GM21717 (cell line): ENCODE results near the gene SDHA.
"Not testable (repeated sequence)": the region's sequence is repeated elsewhere in the genome, so short reads cannot be mapped to it uniquely, and the experiment has no call there.

Source experiments
- ATAC-seq: cut with Tn5 transposase; IDR thresholded peaks from one replicate; pipeline ENCODE4 v1.9.1; 2021; ENCODE audit warnings: mild to moderate bottlenecking, moderate library complexity; ENCODE audit not compliant: unreplicated experiment

The SDHA gene

DNA sequence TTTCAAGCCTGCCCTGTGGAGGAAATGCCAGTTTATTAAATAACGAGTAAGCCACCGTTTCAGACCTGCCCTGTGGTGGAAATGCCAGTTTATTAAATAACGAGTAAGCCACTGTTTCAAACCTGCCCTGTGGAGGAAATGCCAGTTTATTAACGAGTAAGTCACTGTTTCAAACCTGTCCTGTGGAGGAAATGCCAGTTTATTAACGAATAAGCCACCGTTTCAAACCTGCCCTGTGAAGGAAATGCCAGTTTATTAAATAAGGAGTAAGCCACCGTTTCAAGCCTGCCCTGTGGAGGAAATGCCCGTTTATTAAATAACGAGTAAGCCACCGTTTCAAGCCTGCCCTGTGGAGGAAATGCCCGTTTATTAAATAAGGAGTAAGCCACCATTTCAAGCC is 33.9 kb downstream of the SDHA start:
- not testable (repeated sequence) for ATAC-seq

DNA sequence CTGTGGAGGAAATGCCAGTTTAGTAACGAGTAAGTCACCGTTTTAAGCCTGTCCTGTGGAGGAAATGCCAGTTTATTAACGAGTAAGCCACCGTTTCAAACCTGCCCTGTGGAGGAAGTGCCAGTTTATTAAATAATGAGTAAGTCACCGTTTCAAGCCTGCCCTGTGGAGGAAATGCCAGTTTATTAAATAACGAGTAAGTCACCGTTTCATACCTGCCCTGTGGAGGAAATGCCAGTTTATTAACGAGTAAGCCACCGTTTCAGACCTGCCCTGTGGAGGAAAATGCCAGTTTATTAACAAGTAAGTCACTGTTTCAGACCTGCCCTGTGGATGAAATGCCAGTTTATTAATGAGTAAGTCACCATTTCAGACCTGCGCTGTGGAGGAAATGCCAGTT is 34.4 kb downstream of the SDHA start:
- ATAC-seq, result no peak

DNA sequence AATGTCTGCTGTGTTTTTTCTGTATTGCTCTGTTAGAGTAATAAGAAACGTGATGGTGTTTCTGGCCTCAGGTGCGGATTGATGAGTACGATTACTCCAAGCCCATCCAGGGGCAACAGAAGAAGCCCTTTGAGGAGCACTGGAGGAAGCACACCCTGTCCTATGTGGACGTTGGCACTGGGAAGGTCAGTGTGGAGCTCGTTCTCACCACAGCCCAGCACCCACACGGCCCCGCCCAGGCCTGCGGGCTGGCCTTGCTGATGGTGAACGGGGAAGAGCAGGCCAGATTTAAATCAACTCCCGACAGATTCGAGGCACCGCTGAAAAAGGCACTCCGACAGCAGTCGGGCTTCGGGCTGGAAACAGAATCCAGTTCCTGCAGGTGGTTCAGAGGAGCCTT is 36.2 kb downstream of the SDHA start:
- not testable (repeated sequence) for ATAC-seq

DNA sequence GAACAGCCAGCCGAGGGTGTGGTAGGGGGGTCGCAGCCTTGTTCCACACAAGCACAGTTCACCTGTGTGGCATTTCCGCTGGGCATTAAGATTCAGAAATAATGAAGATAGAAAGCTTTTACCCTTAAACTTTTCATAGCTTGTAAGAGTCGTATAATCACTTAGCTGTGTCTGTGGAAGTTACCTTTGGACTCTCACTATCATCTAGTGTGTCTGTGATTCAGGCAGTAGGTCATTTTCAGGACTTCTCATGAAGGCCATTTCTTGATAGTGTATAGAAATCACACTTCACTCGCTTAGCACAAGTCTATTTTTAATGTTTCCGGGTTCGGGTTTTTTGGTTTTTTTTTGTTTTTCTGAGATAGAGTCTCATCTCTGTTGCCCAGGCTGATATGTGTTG is 37.0 kb downstream of the SDHA start:
- not testable (repeated sequence) for ATAC-seq

DNA sequence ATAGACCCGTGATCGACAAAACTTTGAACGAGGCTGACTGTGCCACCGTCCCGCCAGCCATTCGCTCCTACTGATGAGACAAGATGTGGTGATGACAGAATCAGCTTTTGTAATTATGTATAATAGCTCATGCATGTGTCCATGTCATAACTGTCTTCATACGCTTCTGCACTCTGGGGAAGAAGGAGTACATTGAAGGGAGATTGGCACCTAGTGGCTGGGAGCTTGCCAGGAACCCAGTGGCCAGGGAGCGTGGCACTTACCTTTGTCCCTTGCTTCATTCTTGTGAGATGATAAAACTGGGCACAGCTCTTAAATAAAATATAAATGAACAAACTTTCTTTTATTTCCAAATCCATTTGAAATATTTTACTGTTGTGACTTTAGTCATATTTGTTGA is 38.2 kb downstream of the SDHA start:
- not testable (repeated sequence) for ATAC-seq

DNA sequence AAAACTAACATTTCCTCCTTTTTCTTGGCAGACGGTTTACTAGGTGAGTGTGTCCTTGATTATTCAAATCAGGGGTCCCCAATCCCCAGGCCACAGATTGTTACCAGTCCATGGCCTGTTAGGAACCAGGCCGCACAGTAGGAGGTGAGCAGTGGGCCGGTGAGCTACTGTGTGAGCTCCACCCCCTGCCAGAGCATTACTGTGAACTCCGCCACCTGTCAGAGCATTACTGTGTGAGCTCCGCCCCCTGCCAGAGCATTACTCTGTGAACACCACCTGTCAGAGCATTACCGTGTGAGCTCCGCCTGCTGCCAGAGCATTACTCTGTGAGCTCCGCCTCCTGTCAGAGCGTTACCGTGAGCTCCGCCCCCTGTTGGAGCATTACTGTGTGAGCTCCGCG is 39.0 kb downstream of the SDHA start:
- no peak for ATAC-seq

DNA sequence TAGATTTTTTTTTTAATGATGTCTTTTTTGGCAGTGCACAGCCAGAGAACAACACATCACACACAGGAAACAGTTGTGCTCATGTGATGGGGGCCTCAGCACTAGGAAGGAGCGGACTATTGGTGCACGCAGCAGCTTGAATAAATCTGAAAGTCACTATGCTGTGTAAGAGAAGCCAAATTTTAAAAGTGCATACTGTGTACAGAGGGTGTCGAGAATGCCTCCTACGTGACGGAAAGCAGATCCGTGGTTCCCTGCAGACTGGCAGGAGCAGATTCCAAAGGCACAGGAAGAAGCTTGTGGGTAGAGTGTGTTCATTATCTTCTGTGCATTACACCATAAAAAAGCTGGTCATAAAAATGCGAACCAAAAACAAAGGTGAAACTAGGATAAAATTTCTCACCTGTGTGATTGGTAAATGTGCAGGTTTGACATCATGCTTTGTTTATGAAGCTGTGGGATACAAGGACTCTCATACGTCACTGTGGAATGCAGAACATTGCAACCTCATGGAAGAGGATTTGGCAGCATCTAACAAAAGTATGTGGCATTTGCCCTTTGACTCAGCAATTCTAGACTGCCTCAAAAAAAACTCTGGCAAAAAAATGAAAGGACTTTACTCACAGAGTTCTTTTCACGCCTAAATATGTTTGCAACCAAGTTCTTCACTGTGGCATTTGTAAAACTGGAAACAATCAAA is 45.3 kb downstream of the SDHA start:
- not testable (repeated sequence) for ATAC-seq

DNA sequence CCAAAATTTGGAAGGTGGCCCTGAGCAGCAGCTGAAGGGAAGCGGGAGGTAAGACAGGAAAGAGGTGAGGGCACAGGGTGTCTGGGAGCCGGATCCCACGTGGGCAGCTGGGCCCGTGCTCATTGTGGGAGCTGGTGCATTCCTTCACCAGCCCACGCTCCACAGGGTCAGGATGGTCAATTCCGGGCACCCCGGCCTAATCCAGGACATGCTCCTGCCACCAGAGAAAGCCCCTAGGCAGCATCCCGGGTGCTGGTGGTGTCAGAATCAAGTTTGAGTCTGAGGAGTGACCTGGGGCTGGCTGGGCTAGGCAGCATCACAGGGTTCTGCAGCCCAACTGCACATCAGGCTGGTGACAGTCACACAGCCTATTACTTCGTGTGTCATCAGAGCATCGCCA is 46.2 kb downstream of the SDHA start:
- ATAC-seq, result no peak

DNA sequence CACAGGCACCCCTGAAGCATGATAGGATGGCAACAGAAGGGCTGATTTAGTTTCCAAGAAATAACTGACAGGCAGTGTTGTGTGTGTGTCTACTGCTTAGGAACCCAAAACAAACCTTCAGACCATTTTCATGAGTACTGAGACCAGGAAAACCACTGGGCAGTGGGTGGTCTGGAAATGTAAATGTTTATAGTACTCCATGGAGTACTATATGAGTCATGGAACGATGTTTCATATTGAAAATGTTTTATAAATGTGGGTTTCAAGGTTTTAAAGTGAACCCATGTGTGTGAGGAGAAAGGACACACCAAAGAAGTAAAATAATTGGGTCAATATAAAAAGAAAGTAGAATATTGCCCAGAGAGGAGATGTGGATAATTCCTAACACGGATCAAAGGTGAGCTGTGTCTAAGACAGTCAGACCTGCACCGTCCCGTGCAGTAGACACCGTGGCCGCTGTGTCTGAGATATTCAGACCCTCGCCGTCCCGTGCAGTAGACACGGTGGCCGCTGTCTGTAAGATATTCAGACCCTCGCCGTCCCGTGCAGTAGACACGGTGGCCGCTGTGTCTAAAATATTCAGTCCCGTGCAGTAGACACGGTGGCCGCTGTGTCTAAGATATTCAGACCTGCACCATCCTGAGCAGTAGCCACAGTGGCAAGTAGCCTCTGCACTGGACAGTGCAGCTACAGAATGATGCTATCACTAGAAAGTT is 48.3 kb downstream of the SDHA start:
- ATAC-seq, result not testable (repeated sequence)

DNA sequence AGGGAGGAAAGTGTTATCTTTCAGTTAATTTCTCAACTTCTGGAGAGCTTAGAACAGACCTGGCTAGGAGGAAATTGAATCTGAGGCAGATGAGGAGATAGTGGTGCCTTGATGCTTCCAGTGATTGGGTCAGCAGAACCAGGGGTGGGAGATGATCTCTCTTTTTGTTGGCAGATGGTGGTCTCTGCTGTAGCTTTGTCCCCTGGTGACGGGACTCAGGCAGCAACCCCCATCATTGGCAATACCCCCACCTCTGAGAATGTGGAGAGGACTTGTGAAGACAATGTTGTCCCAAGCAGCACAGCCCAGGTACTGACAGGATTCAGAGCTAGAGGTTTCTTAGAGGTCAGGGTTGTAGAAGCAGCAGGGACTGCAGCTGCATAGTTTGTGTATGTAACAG is 49.6 kb downstream of the SDHA start:
- no peak for ATAC-seq

DNA sequence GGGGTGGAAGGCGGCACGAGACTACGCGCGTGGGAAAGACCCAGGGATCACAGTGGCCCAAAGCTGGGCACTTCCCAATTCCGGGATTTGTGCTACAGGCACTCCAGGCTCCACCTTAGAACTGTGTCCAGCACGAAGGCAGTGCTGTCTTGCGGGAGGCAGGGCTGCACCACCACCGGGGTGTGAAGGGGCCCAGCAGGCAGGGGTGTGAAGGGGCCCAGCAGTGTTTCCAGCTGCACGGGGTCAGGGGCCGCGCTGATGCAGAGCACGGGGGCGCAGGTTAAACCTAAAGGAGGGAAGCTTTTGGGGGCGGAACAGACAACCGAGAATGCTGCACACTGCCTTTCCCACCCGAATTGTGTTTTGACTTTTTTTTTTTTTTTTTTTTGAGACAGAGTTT is 52.2 kb downstream of the SDHA start:
- ATAC-seq, result no peak

DNA sequence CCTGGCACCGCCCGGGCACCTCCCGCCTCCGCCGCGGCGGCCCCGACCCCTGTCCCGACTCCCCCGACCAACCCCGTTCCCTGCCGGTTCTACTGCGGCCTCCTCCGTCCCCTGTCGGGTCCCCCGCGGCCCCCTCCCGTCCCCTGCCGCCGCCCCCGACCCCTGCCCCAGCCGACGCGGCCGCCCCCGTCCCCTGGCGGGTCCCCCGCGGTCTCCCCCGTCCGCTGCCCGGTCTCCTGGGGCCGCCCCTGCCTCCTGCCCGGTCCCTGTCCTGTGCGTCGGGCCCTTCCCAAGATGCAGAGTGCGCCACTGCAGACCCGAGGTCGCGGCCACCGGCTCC is 53.7 kb downstream of the SDHA start:
- ATAC-seq, result not testable (repeated sequence)

DNA sequence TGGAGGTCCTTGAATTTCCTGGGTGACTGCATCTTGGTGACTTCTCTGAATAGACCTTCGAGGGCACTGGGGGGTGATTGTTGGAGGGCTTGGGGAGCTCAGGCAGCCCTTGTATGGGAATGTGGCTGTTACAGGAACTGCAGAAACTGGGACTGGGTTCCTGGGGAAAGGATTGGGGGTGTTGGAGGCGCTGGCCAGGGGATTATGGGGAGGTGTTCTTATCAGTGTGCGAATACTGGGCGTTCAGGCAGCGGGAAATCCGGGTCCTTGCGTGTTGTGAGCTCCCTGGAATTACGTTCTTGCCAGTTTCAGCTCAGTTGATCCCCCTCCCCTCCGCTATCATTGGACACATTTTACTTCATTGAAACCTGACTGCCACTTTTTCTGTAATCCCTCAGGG is 55.0 kb downstream of the SDHA start:
- ATAC-seq, result not testable (repeated sequence)

DNA sequence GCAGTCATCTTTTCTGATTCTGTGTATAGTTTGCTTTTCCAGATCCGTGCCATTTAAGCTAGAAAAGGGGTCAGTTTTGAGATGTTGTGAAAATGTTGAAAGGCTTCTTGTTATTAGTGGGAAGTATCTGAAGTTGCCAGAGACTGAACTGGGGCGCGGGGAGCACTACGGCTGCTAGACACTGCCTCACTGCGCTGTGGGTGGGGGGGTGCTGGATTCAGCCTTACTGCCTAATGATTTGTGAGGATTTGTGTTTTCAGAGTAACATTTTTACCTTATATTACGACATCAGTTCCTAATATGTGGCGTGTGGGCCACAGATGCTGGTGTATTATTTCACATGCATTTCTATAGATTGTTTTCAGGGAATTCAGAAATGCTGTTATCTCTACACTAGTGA is 55.4 kb downstream of the SDHA start:
- not testable (repeated sequence) for ATAC-seq

DNA sequence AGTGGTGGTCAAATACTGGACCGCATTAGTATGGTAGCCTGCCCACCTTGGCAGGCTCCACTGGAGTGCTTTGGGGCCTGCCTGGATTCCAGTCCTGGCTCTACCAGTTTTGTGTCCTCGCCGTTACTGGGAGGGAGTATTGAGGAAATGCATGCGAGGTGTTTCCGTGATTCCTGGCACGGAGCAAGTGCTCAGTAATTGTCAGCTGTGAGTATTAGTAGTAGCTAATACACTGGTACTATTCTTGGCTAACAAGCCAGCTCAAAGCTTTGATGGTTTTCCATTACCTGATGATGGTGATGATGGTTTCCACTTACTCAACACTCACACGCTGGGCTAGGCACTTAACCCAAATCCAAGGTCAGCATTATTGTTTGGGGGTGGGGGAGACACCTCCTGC is 56.2 kb downstream of the SDHA start:
- ATAC-seq, result not testable (repeated sequence)

DNA sequence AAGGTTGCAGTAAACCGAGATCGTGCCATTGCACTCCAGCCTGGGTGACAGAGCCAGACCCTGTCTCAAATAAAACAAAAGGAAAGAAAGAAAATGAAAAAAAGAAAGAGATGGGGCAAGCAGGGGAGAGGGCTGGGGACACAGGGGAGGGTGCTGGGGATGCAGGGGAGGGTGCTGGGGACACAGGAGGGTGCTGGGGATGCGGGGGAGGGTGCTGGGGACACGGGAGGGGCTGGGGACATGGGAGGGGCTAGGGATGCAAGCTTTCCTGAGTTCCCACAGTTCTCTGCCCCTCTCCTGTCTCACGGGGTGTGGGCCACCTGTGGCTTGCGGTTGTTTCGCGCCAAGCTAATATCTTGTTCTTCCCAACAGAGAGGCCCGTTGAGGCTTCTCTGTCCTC is 60.5 kb downstream of the SDHA start:
- ATAC-seq, result no peak

DNA sequence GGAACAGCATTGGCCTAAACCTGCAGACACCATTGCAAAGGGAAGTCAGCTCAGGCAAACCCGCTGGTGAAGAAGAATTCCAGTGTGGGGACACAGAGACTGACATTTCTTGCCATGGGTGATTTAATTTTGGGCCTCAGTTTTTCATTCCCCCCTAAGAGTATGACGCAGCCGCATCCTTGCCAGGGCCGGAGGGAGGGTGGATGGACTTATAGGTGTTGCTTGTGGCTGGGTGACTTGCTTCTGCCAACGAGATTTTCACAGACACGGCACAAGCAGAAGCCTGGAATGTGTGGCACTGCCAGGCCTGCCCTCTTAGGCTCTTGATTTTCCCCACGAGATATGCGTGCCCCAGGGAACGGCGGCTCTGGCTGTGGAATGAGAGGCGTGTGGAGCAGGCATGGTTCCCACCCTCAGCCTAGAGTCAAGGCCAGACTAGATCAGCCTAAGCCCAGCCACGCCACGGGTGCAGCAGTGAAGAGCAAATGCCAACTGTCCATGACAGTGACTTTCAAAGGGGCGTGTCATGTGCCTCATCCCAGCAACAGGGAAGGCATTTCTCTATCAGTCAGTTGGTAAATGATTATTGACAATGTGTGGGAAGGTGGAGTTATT is 61.0 kb downstream of the SDHA start:
- not testable (repeated sequence) for ATAC-seq

DNA sequence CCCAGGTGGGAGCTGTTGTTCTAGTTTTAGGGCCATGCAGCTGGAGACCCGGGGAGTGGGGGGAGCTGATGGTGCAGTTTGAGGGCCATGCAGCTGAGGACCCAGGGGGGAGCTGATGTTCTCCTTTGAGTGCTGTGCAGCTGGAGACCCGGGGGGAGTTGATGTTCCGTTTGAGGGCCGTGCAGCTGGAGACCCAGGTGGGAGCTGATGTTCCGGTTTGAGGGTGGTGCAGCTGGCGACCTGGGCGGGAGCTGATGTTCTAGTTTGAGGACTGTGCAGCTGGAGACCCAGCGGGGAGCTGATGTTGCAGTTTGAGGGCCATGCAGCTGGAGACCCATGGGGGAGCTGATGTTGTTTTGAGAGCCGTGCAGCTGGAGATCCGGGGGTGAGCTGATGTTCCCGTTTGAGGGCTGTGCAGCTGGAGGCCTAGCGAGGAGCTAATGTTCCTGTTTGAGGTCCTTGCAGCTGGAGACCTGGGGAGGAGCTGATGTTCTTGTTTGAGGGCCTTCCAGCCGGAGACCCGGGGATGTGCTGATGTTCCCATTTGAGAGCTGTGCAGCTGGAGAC is 68.0 kb downstream of the SDHA start:
- ATAC-seq, result no peak

DNA sequence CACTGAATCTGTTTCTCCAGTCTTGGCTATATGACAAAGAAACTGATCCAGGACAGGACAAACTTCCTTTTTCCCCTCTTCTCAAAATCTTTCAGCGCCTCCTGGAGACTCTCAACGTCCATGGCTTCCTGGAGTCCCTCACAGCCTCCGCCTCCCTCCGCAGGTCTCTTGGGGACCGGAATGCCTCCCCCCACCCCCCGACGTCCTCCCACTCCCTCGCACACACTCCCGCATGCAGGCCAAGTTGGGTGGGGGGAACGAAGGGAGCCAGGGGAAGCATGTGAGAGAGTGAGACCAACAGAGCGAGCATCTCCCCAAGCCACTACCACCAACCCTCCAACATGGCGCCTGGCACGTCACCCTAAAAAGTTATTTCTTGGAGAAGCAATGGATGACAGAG is 72.1 kb downstream of the SDHA start:
- not testable (repeated sequence) for ATAC-seq

DNA sequence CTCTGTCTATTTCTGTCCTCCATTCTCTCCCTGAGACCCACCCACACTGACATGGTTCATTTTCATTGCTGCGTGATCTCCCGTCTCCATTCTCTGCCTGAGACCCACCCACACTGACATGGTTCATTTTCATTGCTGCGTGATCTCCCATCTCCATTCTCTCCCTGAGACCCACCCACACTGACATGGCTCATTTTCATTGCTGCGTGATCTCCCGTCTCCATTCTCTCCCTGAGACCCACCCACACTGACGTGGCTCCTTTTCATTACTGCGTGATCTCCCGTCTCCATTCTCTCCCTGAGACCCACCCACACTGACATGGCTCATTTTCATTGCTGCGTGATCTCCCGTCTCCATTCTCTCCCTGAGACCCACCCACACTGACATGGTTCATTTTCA is 73.2 kb downstream of the SDHA start:
- ATAC-seq, result not testable (repeated sequence)

DNA sequence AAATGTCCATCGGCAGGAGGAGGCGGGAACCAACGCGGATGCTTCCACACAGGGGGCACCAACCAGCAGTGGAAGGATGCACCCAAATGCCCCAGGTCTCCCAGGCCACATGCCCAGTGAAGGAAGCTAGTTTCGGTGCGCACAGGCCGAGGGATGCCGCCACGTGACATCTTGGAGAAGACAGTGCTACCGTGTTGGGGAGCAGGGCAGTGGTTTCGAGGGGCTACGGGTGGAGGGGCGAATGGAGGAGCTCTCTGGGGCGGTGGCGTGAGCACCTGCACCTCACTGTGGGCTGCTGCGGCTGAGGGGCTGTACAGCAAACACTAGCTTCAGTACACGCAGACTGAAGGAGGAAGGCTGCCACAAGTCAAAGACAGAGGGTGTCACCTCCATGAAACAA is 76.7 kb downstream of the SDHA start:
- not testable (repeated sequence) for ATAC-seq

DNA sequence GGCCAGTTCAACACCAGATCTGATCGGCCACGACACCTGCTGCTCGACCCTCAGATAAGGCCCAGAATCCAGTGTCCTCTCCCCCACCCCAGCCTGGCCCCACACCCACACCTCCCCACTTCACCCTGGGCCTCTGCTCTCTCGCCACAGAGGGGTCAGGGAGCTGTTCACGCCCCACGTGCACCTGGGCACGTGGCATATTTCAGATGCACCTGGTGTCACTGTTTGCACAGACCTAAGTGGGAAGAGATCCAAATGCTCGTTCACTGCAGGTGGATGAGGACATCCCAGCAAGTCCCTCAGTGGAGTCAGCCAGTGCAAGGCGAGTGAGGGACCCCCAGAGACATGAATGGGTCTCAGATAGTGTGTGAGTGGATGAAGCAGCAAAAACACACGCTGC is 78.1 kb downstream of the SDHA start:
- ATAC-seq, result not testable (repeated sequence)
